ENCODE measurements around the gene RGS6.
"Not testable (repeated sequence)": the region's sequence is repeated elsewhere in the genome, so short reads cannot be mapped to it uniquely, and the experiment has no call there.

DNA sequence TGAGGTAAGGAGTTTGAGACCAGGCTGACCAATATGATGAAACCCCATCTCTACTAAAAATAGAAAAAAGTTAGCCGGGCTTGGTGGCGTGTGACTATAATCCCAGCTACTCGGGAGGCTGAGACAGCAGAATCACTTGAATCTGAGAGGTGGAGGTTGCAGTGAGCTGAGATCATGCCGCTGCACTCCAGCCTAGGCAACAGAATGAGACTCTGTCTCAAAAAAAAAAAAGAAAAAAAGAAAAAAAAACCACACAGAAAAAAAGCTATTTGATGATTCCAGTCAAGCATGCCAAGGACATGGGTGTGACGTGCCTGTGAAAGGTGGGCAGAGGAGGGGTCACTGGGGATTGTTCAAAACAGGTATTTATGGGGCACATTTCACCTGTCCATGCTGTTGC is 545.3 kb downstream of the RGS6 start:
- TF ChIP-seq, protein P1, sequence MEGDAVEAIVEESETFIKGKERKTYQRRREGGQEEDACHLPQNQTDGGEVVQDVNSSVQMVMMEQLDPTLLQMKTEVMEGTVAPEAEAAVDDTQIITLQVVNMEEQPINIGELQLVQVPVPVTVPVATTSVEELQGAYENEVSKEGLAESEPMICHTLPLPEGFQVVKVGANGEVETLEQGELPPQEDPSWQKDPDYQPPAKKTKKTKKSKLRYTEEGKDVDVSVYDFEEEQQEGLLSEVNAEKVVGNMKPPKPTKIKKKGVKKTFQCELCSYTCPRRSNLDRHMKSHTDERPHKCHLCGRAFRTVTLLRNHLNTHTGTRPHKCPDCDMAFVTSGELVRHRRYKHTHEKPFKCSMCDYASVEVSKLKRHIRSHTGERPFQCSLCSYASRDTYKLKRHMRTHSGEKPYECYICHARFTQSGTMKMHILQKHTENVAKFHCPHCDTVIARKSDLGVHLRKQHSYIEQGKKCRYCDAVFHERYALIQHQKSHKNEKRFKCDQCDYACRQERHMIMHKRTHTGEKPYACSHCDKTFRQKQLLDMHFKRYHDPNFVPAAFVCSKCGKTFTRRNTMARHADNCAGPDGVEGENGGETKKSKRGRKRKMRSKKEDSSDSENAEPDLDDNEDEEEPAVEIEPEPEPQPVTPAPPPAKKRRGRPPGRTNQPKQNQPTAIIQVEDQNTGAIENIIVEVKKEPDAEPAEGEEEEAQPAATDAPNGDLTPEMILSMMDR (IDR thresholded peaks at IDR 0.05): not testable (repeated sequence)
- TF ChIP-seq EP300 (IDR thresholded peaks at IDR 0.05): not testable (repeated sequence)
